Measurements from ENCODE around the gene WDR70.
A peak's percentile ranks its signal among the peaks of the same experiment; 100 is the strongest.

Gene WDR70

DNA sequence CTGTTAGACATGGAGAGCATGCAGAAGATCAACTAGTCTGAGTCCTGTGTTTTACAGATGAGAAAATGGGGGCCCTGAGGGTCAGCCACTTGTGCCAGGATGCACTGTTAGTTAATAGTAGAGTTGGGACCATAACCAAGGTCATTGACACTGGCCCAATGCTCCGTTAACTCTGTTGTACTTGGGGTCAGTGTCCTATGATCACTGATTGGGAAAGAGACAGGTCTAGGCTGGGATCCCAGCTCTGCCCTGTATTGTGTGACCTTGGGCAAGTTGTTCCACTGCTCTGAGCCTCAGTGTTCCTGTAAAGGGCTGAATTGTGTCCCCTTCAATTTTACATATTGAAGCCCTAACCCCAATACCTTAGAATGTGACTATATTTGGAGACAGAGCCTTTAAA is 390.7 kb downstream of the WDR70 start:
- no peak overlapping the region for H3K4me3 ChIP-seq (ENCODE audit: low read depth, low read length)
- TF ChIP-seq, protein P1, sequence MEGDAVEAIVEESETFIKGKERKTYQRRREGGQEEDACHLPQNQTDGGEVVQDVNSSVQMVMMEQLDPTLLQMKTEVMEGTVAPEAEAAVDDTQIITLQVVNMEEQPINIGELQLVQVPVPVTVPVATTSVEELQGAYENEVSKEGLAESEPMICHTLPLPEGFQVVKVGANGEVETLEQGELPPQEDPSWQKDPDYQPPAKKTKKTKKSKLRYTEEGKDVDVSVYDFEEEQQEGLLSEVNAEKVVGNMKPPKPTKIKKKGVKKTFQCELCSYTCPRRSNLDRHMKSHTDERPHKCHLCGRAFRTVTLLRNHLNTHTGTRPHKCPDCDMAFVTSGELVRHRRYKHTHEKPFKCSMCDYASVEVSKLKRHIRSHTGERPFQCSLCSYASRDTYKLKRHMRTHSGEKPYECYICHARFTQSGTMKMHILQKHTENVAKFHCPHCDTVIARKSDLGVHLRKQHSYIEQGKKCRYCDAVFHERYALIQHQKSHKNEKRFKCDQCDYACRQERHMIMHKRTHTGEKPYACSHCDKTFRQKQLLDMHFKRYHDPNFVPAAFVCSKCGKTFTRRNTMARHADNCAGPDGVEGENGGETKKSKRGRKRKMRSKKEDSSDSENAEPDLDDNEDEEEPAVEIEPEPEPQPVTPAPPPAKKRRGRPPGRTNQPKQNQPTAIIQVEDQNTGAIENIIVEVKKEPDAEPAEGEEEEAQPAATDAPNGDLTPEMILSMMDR (IDR thresholded peaks at IDR 0.05; ENCODE audit: low read depth, low read length): no peak

DNA sequence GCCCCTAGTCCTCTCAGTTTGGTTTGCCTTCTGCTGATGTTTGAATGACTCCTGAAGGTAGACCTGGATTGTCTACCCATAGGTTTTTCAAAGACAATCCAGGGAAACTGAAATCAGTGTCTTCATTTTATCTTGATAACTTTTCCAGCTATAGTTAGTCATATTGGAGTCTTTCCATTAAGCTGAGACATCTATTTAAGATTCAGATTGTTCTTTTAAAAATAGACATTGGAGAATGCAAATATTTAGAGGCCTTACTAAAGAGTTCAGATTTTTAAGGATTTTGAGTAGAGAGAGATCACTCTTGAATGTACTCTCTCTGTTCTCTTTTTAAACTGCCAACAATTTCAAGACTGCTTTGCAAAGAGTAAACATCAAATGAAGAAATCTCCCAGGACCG is 391.7 kb downstream of the WDR70 start:
- TF ChIP-seq, protein P1 (IDR thresholded peaks at IDR 0.05; ENCODE audit: low read depth, low read length): no peak

DNA sequence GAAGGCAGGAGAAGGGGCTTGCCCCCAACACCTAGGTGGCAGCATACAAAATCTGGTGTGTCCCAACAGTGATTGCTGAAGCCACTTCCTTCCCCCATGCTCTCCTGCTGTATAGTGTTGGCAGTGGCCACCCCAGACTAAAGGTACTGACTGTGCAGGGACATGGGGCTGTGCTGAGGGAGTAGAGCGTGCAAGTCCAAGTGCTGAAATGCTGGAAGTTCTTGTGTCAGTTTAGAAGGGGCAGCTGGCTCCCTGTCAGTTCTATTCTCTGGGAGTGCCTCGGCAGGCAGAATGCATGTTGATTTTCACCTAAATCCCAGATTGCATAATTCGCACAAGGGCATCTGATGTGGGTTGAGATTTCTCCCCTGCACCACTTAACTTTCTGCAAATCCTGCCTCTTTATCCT is 392.1 kb downstream of the WDR70 start:
- peak overlapping the region; percentile 11; the same call in 1 of the 2 replicates for H3K4me3 ChIP-seq (ENCODE audit: low read depth, low read length)
- TF ChIP-seq, protein P1 (IDR thresholded peaks at IDR 0.05; ENCODE audit: low read depth, low read length): no peak

More for the DNA sequence above, 391.7 kb downstream of the WDR70 start:
- H3K4me3 ChIP-seq (ENCODE audit: low read depth, low read length): no peak overlapping the region

DNA sequence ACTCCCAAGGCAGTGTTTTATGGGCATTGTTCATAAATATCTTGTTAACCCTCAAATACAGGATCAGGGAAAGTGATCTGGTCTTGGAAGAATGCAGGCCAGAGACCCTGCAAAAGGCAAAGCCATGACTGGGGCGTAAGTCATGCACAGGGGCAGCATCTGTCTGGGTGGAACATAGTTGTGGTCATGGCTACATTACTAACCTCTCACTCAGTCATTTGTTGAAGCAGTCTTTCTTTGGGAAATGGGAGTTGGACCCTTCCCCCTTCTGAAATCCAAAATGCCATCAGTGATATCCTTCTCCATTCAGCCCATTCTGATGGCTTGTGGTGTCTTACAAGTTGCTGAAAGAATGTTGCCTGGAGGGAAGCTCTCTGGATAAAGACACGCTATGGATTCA is 392.6 kb downstream of the WDR70 start:
- TF ChIP-seq, protein P1 (IDR thresholded peaks at IDR 0.05; ENCODE audit: low read depth, low read length): no peak
- no peak overlapping the region for H3K4me3 ChIP-seq (ENCODE audit: low read depth, low read length)

DNA sequence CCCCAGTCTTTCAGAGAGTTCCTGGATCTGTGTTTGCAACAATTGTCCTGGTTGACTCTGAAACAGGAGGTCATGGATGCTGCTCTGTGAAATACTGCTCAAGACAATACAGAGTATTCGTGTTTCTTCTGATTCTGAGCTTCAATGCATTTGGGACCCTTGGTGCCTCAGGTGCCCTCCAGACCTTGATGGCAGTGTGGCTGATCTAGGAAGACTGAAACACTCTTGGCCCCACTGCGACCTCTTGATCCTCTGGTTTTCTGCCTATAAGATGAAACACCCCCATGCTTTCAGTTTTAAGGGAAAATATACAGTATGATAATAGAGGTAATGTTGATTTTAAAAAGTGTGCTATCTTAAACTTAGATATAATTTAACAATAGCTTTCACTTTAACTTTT is 393.1 kb downstream of the WDR70 start:
- TF ChIP-seq, protein P1 (IDR thresholded peaks at IDR 0.05; ENCODE audit: low read depth, low read length): no peak
- H3K4me3 ChIP-seq (ENCODE audit: low read depth, low read length): no peak overlapping the region

DNA sequence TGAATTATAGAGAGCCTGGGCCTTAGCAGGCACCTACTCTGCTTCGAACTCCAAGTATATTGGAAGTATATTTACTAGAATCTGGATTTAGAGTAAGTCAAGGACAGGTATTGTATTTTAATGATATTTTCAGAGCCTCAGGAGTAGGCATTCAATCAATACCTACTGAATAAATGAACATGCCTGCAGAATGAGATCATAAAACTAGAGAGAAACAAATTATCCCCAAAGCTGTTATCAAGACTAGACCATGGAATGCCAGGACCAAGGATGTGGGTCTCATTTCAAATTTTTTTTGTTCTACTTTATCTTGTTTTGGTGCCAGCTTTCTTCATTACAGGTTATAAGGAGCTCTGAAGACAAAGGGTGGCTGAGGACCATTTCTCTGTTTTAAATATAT is 394.7 kb downstream of the WDR70 start:
- TF ChIP-seq, protein P1 (IDR thresholded peaks at IDR 0.05; ENCODE audit: low read depth, low read length): no peak
- H3K4me3 ChIP-seq (ENCODE audit: low read depth, low read length): no peak overlapping the region

DNA sequence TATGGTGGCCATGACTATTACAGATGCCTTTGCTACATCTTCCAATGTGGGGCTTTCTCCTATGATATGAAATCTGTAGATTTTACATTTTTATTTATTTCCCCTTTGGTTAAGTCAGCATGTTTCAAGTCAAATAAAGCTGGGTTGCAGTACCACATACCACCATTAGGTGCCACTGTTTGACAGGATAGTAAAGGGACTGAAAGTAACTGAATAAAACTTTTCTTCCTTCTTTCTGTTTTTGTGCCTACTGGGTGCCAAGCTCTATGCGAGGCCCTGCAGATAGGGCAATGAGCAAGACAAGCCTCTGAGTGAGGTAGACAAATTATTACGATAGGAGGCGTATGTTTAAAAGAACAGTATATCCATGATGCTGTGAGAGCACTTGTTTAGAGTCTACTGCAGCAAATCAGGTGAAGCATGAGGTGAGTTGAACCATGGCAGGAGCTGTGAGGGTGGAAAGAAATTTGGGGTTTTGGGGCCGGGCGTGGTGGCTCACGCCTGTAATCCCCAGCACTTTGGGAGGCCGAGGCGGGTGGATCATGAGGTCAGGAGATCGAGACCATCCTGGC is 395.9 kb downstream of the WDR70 start:
- no peak overlapping the region for H3K4me3 ChIP-seq (ENCODE audit: low read depth, low read length)
- TF ChIP-seq, protein P1 (IDR thresholded peaks at IDR 0.05; ENCODE audit: low read depth, low read length): peak; percentile 60
